GM12892 (cell line): ENCODE measurements around the gene NCAM2.

Source experiments
- DNase-seq: peaks from one replicate; pipeline ENCODE4 v3.0.0; 2011; ENCODE audit not compliant: insufficient read length
- FAIRE-seq: peaks from 2 replicates; lab custom pipeline; 2011; peaks lifted over from hg19 to GRCh38; lab: Jason Lieb, UNC
- POLR2A ChIP-seq: IDR thresholded peaks from 2 replicates; pipeline ENCODE4 v1.6.1; 2011; ENCODE audit warnings: low read depth, low read length, control low read depth
- POLR2AphosphoS5 ChIP-seq: IDR thresholded peaks from 2 replicates; pipeline ENCODE4 v1.6.1; 2011; ENCODE audit warnings: low read depth, low read length, control low read depth
- TAF1 ChIP-seq: IDR thresholded peaks from 2 replicates; pipeline ENCODE4 v1.6.1; 2011; ENCODE audit warnings: low read depth, mild to moderate bottlenecking, control low read depth, low read length, borderline replicate concordance

Gene NCAM2

DNA sequence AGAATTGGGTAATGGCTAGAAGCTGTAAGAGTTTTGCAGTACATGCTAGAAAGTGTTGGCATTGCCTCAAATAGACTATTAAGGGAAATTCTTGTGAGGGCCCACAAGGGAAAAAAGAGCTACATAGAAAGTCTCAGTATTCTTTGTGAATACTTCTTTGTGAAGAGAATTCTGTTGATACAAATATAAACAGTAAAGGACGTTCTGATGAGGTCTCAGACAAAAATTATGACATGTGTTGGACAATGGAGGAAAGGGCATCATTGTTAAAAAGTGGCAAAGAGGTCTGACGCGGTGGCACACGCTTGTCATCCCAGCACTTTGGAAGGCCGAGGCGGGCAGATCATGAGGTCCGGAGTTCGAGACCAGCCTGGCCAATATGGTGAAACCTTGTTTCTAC lies 458.9 kb downstream of the NCAM2 start:
- no peak for DNase-seq
- no peak for FAIRE-seq
- TF ChIP-seq TAF1: no peak
- TF ChIP-seq POLR2AphosphoS5: no peak
- no peak for TF ChIP-seq POLR2A

DNA sequence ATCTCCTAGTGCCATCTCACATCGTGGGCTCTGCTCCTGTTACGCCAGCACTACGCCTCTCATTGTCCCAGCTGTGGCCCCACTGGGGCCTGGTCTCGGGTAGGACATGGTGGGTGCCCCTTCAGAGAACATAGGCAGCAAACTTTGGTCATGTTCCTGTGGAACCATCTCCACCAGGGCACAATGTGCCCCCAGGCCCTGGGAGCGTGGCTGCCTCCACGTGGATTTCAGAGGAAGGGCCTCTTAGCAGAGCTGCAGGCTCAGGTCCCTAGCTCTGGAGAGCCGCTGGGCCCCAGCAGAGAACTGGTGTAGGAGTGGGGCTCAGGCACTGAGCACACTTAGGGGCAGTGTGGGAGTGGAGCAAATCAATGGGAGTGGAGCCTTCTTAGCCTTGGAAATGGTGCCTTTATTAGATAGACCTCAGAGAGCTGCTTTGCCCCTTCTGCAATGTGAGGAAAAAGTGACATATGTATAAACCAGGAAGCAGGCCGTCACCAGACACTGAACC lies 460.0 kb downstream of the NCAM2 start:
- no peak for FAIRE-seq
- TF ChIP-seq POLR2A: no peak
- no peak for TF ChIP-seq POLR2AphosphoS5
- no peak for TF ChIP-seq TAF1
- DNase-seq: no peak

DNA sequence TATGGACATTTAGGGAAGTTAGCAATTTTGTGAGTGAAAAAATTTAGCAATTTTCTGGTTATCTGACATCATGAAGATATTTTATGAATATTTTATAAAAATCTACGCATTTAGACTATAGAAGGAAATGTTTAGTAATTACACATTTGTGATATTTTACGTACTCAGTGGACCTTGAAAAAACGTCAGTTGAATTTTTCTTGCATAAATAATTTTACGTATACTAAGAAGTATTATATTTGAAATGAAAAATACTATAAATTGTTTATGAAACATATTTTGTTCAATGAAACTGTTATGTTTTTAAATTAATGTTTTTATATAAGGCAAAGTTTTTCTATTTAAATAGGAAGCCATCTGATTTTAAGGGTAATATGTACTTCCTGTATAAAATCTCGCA lies 462.8 kb downstream of the NCAM2 start:
- TF ChIP-seq TAF1 (no peak), POLR2AphosphoS5 (no peak), POLR2A (no peak)
- no peak for DNase-seq

DNA sequence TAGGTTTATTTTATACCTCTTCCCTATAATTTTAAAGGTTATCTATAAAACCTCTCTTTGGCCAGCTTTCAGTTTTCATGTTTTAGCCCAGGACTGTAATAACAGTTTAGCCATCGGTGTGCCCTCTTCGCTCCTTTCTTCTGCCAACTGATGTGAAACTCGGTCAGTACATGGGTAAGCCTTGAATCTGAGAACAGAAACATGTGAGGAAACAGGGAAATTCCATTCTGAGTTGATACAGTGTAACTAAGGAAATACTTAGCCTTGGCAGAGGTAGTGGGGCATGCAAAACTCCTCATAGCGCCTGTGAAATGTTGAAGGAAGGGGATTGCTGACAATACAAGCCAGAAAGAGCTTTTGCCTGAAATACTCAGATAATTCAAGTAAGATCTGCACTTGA lies 465.2 kb downstream of the NCAM2 start:
- FAIRE-seq (no peak), DNase-seq (no peak)
- TF ChIP-seq POLR2A (no peak), TAF1 (no peak), POLR2AphosphoS5 (no peak)

More for the DNA sequence above, 462.8 kb downstream of the NCAM2 start:
- FAIRE-seq: no peak

DNA sequence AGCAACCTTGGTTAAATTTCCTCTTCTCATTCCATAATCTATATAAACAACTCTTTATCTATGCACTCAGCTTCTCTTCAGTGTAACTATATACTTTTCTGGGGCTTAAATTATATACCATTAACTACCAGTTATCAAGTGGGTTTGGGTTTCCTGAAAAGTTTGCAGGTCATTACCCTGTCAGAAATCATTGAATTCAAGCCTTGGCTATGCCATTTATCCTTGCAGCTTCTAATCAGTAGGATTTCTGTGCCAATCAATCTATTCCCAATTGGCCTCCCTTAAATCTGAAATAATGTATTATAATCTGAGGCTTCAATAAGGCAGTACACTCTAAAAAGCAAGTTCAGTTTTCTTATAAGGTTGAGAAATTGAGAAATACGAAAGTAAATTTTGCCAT lies 466.5 kb downstream of the NCAM2 start:
- TF ChIP-seq POLR2A (no peak), TAF1 (no peak), POLR2AphosphoS5 (no peak)
- no peak for DNase-seq
- FAIRE-seq: no peak

DNA sequence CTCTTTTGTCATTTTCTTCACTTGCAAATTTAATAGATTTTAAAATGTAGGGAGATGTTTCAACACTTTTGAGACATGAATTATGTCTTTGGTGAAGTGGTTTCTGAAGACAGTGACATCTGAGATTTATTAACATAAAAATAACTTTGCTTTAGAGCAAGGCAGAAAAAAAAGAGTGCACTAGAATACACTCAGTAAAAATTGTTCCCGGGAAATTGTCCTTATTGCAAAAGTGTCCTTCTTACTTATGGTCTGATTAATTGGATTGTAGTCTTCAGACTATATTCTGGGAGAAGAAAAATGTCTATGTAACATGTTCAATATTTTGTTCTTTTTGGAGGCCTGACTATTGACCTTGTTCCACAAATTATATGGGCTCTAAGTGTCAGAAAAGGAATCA lies 468.5 kb downstream of the NCAM2 start:
- TF ChIP-seq POLR2A: no peak
- DNase-seq: no peak
- FAIRE-seq: no peak

DNA sequence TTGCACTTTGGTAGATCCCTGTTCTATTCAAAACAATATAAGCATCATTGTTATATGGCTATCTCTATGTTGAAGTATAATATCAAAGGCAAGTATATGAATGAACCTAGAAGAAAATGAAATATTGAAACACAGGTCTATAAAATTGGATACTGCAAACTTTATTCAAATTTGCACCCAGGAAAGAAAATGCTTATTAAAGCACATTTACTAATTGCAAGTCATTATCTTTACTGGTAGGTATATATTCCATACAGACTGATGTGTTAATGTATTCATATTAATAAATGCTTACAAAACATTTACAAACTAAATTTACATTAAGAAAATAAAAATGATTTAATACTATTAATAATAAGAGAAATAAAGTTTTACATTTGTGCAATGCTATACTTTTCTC lies 469.8 kb downstream of the NCAM2 start:
- TF ChIP-seq POLR2A (no peak), TAF1 (no peak), POLR2AphosphoS5 (no peak)
- DNase-seq (no peak), FAIRE-seq (no peak)

DNA sequence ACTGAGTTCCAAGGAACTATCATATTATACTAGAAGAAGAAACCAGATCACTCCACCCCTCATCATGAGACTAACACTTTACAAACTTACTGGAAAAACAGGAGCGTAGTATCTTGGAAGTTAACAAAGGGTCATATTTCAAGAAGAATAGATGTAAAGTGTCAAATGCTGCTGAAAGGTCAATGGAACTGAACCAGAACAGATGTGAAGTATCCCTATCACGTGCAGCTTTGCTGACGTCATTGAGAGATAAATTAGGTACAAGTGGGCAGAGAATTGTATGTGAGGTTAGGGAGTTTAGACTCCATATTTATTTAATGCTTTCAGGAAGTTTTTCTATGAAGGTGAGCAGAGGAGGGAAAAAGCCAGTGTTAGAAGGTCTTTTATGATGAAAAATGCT lies 483.0 kb downstream of the NCAM2 start:
- DNase-seq: no peak
- TF ChIP-seq POLR2AphosphoS5 (no peak), TAF1 (no peak), POLR2A (no peak)
- no peak for FAIRE-seq

DNA sequence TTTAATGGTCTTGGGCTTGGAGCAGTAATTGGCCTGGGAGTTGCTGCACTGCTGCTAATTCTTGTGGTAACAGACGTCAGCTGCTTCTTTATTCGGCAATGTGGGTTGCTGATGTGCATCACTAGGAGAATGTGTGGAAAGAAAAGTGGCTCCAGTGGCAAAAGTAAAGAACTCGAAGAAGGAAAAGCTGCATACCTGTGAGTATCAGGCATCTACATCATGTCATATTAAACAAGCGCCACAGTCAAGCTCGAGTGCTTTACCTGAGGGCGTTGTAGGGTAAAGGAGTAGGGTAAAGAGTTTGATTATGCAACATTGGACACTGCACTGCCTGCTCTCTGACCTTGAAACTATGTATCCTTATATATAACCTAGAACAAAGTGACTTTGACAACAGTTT lies 510.6 kb downstream of the NCAM2 start:
- TF ChIP-seq POLR2AphosphoS5: no peak
- TF ChIP-seq TAF1: no peak
- TF ChIP-seq POLR2A: no peak
- no peak for DNase-seq
- no peak for FAIRE-seq

DNA sequence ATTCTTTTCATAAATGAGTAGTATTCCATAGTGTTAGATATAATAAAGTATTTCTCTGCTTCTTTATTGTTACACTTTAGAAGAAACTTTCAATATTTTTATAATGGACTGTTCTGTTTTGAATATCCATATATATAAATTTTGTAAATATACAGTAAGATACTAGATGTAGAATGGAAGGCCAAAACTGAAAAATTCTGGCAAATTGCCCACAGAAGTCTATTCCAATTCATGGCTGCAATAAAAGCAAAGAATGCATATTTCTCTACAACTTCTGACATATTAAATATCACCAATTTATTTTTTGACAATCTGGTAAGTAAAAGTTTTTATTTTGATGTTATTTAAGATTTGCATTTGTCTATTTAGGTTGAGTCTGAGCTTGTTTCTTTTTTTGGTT lies 532.5 kb downstream of the NCAM2 start:
- TF ChIP-seq POLR2AphosphoS5 (no peak), TAF1 (no peak), POLR2A (no peak)
- FAIRE-seq (no peak), DNase-seq (no peak)

DNA sequence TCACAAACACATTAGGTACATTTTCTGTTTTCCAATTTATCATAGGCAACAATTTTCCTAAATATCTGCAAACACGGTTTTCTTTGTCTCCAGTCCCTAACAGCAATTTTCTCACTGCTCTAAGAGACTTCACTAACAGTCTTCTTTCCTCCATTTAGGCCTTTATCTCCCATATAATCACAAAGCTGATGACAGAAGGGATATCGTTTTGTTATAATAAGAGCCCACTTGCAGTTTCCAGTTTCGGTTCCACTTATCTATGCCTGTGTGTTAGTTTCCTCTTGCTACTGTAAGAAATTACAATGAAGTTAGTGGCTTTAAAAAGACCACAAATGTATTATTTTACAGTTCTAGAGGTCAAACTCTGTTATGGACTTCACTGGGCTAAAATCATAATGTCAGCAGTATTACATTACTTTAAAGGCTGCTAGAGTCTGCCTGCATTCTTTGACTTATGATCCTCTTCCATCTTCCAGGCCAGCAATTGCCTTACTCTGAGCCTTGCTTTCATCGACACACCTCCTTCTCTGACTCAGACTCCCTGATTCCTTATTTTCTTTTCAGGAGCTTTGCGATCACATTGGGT lies 549.3 kb downstream of the NCAM2 start:
- DNase-seq: no peak
- no peak for FAIRE-seq
- TF ChIP-seq TAF1: no peak
- TF ChIP-seq POLR2A: no peak
- no peak for TF ChIP-seq POLR2AphosphoS5

DNA sequence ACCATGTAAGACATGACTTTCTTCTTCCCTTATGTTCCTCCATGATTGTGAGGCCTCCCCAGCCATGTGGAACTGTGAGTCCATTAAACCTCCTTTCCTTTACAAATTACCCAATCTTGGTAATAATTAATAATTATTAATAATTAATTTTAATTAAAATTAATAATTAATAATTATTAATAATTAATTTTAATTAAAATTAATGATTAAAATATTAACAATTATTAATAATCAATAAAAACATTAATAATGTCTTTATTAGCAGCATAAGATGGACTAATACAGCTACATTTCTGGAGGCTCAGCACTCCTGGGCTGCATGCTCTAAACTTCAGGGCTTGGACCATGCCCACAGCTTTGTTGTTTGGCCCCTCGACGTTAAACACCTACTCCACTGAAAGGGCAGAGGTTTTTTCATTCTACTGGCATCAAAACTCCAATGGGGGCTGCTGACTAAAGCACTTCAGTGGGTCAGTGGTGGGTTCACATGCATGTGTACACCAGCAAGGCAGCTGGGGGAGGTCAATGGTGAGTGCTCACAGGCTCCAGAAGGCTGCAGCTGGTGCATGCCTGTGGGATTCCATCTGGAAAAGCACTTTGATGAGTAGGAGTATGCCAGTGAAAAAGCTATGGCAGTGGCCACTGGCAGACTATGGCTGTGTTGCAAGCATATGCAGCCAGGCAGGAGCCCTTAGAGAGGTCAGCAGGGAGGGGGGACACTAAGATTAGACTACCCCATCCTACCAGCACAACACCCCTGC lies 561.3 kb downstream of the NCAM2 start:
- no peak for FAIRE-seq
- no peak for TF ChIP-seq POLR2A
- no peak for DNase-seq
